Immature natural killer cell (primary cell): ENCODE results near the gene PLG. TPM values are rescaled to one million over a fixed set of nuclear protein-coding genes. Genes with fewer than 3 reads are reported as not detected.
A peak's percentile ranks its signal among the peaks of the same experiment; 100 is the strongest.
"Not testable (repeated sequence)": the region's sequence is repeated elsewhere in the genome, so short reads cannot be mapped to it uniquely, and the experiment has no call there.

Experiments used
- DNase-seq, 3 donors: peaks; one replicate each; pipeline ENCODE4 v3.0.0; 2022; ENCODE audit warnings: mixed read lengths in 1 of 3
- H3K27ac Mint-ChIP-seq, 6 donors: one replicate each; pipeline ENCODE4 v1.8.0; 2020; ENCODE audit warnings: mixed read lengths in 6 of 6, mild to moderate bottlenecking in 5 of 6, inconsistent platforms in 4 of 6, moderate library complexity in 3 of 6
- H3K27me3 Mint-ChIP-seq, 3 donors: one replicate each; pipeline ENCODE4 v1.8.0; 2020 to 2021; ENCODE audit warnings: low read depth in 3 of 3, mild to moderate bottlenecking in 3 of 3, mixed read lengths in 3 of 3, moderate library complexity in 3 of 3, inconsistent platforms in 1 of 3
- H3K36me3 Mint-ChIP-seq, 3 donors: one replicate each; pipeline ENCODE4 v1.8.0; 2020; ENCODE audit warnings: mixed read lengths in 3 of 3, inconsistent platforms in 2 of 3, mild to moderate bottlenecking in 2 of 3
- H3K4me1 Mint-ChIP-seq, 2 donors: one replicate each; pipeline ENCODE4 v1.8.0; 2020; ENCODE audit warnings: inconsistent platforms in 2 of 2, mild to moderate bottlenecking in 2 of 2, mixed read lengths in 2 of 2, moderate library complexity in 1 of 2
- H3K4me3 Mint-ChIP-seq, 5 donors: one replicate each; pipeline ENCODE4 v1.8.0; 2020; ENCODE audit warnings: mild to moderate bottlenecking in 5 of 5, mixed read lengths in 5 of 5, inconsistent platforms in 3 of 5, moderate library complexity in 3 of 5
- H3K9me3 Mint-ChIP-seq, 6 donors: one replicate each; pipeline ENCODE4 v1.8.0; 2020; ENCODE audit warnings: mild to moderate bottlenecking in 6 of 6, mixed read lengths in 6 of 6, inconsistent platforms in 4 of 6, moderate library complexity in 3 of 6
- polyA plus RNA-seq, 3 donors: library from polyadenylated mRNA; unstranded; fragments of 300-500 nt; fragmentation: Illumina TruSeq; gene quantifications; one replicate each; pipeline ENCODE4 v1.2.3, GENCODE V29; 2021

The PLG gene
- polyA plus RNA-seq, 3 donors from 2014 or later, result not detected

- Mint-ChIP-seq H3K4me1 (peaks cover 0 to 6% of the 10 kb centered on the region in 2 donors), H3K4me3 (peak overlapping the region in 1 of 5 donors; percentile 30), H3K27ac (no peak overlapping the region), H3K9me3 (no peaks in the 10 kb centered on the region), H3K36me3 (no peaks in the 10 kb centered on the region), H3K27me3 (peaks cover 3 to 26% (median 6%) of the 10 kb centered on the region in 3 donors)
- DNase-seq, result no peak
These were observed 66.1 kb downstream of the PLG start for GRCh38 chr6:160768101-160768500.

GRCh38 chr6:160774399-160774798, 72.4 kb downstream of the PLG start:
- DNase-seq, result no peak
- Mint-ChIP-seq H3K4me1 (no peaks in the 10 kb centered on the region), H3K9me3 (no peaks in the 10 kb centered on the region), H3K27ac (no peak overlapping the region), H3K36me3 (no peaks in the 10 kb centered on the region), H3K27me3 (peaks cover 0 to 7% (median 2%) of the 10 kb centered on the region in 3 donors), H3K4me3 (no peak overlapping the region)

GRCh38 chr6:160775792-160776580, 73.9 kb downstream of the PLG start:
- H3K9me3 Mint-ChIP-seq, result peaks cover 0 to 8% (median 2%) of the 10 kb centered on the region in 6 donors

DNA sequence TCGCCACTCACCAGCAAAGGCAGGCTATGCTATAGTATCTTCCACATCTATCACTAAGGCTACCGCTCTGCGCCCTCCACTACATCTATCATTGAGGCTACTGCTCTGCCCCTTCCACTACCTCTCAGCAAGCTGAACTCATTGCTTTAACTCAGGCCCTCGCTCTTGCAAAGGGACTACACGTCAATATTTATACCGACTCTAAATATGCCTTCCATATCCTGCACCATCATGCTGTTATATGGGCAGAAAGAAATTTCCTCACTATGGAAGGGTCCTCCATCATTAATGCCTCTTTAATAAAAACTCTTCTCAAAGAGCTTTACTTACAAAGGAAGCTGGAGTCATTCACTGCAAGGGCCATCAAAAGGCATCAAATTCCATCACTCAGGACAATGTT, 77.1 kb downstream of the PLG start:
- not testable (repeated sequence) for H3K4me1 Mint-ChIP-seq, H3K36me3 Mint-ChIP-seq, H3K4me3 Mint-ChIP-seq, H3K27ac Mint-ChIP-seq, DNase-seq, H3K27me3 Mint-ChIP-seq
- peaks cover 0 to 13% (median 2%) of the 10 kb centered on the region in 6 donors for H3K9me3 Mint-ChIP-seq

More at GRCh38 chr6:160775792-160776580, 73.9 kb downstream of the PLG start:
- no peak overlapping the region for H3K4me3 Mint-ChIP-seq
- peaks cover 0 to 6% (median 0%) of the 10 kb centered on the region in 3 donors for H3K27me3 Mint-ChIP-seq
- no peak overlapping the region for H3K27ac Mint-ChIP-seq
- no peak for DNase-seq
- H3K4me1 Mint-ChIP-seq, result no peaks in the 10 kb centered on the region
- H3K36me3 Mint-ChIP-seq, result peaks cover 0 to 4% (median 0%) of the 10 kb centered on the region in 3 donors

DNA sequence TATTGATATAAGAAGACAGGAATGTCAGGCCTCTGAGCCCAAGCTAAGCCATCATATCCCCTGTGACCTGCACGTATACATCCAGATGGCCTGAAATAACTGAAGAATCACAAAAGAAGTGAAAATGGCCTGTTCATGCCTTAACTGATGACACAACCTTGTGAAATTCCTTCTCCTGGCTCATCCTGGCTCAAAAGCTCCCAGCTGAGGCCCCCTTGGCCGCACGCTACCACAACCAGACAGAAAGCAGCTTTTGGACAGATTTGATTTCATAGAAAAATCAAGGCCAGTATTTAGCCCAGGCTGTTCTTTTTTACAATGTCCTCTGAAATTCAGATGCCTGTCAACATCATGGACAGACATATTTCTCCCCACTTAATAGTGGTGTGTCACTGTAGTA, 78.6 kb downstream of the PLG start:
- not testable (repeated sequence) for H3K4me1 Mint-ChIP-seq, DNase-seq, H3K27ac Mint-ChIP-seq, H3K36me3 Mint-ChIP-seq, H3K4me3 Mint-ChIP-seq, H3K27me3 Mint-ChIP-seq
- H3K9me3 Mint-ChIP-seq, result peaks cover 0 to 13% (median 2%) of the 10 kb centered on the region in 6 donors

- H3K9me3 Mint-ChIP-seq, result peaks cover 0 to 13% (median 2%) of the 10 kb centered on the region in 6 donors
- no peak overlapping the region for H3K4me3 Mint-ChIP-seq
- peaks cover 0 to 4% (median 0%) of the 10 kb centered on the region in 3 donors for H3K36me3 Mint-ChIP-seq
- H3K4me1 Mint-ChIP-seq, result no peaks in the 10 kb centered on the region
- no peak overlapping the region for H3K27ac Mint-ChIP-seq
- DNase-seq, result no peak
- peaks cover 0 to 4% (median 0%) of the 10 kb centered on the region in 3 donors for H3K27me3 Mint-ChIP-seq
These were observed 79.3 kb downstream of the PLG start for GRCh38 chr6:160781298-160781697.

DNA sequence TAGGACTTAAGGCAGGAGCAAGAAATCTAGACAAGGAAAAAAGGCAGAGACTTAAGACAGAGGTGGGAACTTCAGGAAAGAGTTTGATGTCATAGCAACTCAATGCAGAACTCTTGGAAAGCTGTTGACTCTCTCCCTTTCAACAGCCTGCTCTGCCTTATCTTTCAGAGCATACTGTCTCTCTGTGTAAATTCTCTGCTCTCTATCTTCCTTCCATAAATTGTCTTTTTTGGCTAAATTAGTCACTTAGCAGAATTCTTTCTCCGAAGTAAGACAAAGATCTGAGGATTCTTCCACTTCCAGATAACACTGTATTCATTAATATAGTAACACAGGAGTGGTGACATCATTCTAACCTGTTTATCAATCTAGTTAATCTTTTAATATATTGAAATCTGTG, 80.2 kb downstream of the PLG start:
- peaks cover 0 to 4% (median 0%) of the 10 kb centered on the region in 3 donors for H3K36me3 Mint-ChIP-seq
- H3K27ac Mint-ChIP-seq, result no peak overlapping the region
- no peaks in the 10 kb centered on the region for H3K4me1 Mint-ChIP-seq
- DNase-seq, result no peak
- H3K9me3 Mint-ChIP-seq, result peaks cover 0 to 13% (median 3%) of the 10 kb centered on the region in 6 donors
- no peak overlapping the region for H3K4me3 Mint-ChIP-seq
- peaks cover 0 to 4% (median 0%) of the 10 kb centered on the region in 3 donors for H3K27me3 Mint-ChIP-seq

DNA sequence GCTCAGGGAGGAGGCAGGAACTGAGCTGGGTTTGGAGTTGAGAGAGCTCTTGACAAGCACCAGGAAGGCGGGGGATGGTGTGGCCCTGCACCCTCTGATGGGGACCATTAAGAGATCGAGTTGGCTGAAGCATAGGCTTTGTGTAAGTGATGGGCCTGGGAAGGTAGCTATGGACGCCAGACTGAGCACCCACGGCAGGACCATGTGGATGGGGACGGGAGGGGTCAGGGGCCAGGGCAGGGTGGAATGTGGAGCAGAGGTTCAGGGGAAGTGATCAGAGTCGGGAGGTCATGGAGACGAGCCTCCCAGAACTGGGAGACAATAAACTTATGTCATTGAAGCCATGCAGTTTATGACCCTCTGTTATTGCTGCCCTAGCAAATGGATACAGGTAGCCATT, 81.7 kb downstream of the PLG start:
- Mint-ChIP-seq H3K4me1 (no peaks in the 10 kb centered on the region), H3K9me3 (peaks cover 0 to 19% (median 8%) of the 10 kb centered on the region in 6 donors), H3K27me3 (peaks cover 0 to 4% (median 0%) of the 10 kb centered on the region in 3 donors), H3K4me3 (no peak overlapping the region), H3K36me3 (peaks cover 0 to 4% (median 0%) of the 10 kb centered on the region in 3 donors), H3K27ac (no peak overlapping the region)
- no peak for DNase-seq

DNA sequence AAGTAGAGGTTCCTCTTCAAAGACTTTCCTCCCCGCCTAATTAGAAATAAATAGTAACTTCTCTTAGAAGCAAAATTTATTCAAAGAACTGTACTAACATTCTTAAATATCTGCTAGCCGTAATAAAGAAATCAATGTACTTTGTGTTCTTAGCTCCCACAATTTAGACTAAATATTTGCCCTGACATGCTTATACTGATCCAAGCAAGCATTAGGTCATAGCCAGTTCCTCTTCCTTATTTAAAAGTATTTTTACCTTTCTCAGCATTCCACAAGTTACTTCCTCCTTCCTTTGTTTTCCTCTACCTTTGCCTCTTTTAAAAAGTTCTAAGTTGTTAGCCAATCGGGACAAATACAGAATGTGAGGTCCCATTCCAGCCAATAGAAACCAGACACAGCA, 86.1 kb downstream of the PLG start:
- H3K27me3 Mint-ChIP-seq, H3K36me3 Mint-ChIP-seq, H3K4me1 Mint-ChIP-seq, H3K4me3 Mint-ChIP-seq, DNase-seq: not testable (repeated sequence)
- peaks cover 1 to 18% (median 9%) of the 10 kb centered on the region in 6 donors for H3K9me3 Mint-ChIP-seq
- peak overlapping the region in 1 of 6 donors; percentile 48 for H3K27ac Mint-ChIP-seq

- peak overlapping the region in 1 of 5 donors; percentile 44 for H3K4me3 Mint-ChIP-seq
- H3K27ac Mint-ChIP-seq, result peak overlapping the region in 3 of 6 donors; percentile 48 to 80 (median 59)
- H3K4me1 Mint-ChIP-seq, result no peaks in the 10 kb centered on the region
- H3K27me3 Mint-ChIP-seq, result peaks cover 0 to 3% (median 0%) of the 10 kb centered on the region in 3 donors
- peaks cover 1 to 18% (median 8%) of the 10 kb centered on the region in 6 donors for H3K9me3 Mint-ChIP-seq
- no peaks in the 10 kb centered on the region for H3K36me3 Mint-ChIP-seq
- no peak for DNase-seq
These were observed 86.8 kb downstream of the PLG start for GRCh38 chr6:160788806-160789205.

DNA sequence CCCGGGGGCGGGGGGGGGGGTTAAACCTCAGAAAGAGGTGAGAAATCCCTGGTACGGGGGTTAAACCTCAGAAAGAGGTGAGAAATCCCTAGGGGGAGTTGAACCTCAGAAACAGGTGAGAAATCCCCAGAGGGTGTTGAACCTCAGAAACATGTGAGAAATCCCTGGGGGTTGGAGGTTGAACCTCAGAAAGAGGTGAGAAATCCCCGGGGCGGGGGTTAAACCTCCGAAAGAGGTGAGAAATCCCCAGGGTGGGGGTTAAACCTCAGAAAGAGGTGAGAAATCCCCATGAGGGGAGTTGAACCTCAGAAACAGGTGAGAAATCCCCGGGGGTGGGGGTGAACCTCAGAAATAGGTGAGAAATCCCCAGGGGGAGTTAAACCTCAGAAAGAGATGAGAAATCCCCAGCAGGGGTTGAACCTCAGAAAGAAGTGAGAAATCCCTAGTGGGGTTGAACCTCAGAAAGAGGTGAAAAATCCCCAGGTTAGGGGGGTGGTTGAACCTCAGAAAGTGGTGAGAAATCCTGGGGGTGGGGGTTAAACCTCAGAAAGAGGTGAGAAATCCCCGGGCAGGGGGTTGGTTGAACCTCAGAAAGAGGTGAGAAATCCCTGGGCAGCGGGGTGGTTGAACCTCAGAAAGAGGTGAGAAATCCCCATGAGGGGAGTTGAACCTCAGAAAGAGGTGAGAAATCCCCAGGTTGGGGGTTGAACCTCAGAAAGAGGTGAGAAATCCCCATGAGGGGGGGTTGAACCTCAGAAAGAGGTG, 87.4 kb downstream of the PLG start:
- no peaks in the 10 kb centered on the region for H3K4me1 Mint-ChIP-seq
- DNase-seq, result peak in 1 of 3 donors; percentile 17
- no peaks in the 10 kb centered on the region for H3K36me3 Mint-ChIP-seq
- H3K27me3 Mint-ChIP-seq, result peaks cover 0 to 3% (median 0%) of the 10 kb centered on the region in 3 donors
- H3K9me3 Mint-ChIP-seq, result peaks cover 1 to 18% (median 8%) of the 10 kb centered on the region in 6 donors
- no peak overlapping the region for H3K27ac Mint-ChIP-seq
- H3K4me3 Mint-ChIP-seq, result no peak overlapping the region

- peak overlapping the region in 1 of 6 donors; percentile 51 for H3K27ac Mint-ChIP-seq
- H3K36me3 Mint-ChIP-seq, result no peaks in the 10 kb centered on the region
- no peak for DNase-seq
- peaks cover 0 to 3% (median 0%) of the 10 kb centered on the region in 3 donors for H3K27me3 Mint-ChIP-seq
- H3K4me1 Mint-ChIP-seq, result no peaks in the 10 kb centered on the region
- H3K9me3 Mint-ChIP-seq, result peaks cover 1 to 18% (median 8%) of the 10 kb centered on the region in 6 donors
- H3K4me3 Mint-ChIP-seq, result no peak overlapping the region
These were observed 88.2 kb downstream of the PLG start for GRCh38 chr6:160790028-160790792.

DNA sequence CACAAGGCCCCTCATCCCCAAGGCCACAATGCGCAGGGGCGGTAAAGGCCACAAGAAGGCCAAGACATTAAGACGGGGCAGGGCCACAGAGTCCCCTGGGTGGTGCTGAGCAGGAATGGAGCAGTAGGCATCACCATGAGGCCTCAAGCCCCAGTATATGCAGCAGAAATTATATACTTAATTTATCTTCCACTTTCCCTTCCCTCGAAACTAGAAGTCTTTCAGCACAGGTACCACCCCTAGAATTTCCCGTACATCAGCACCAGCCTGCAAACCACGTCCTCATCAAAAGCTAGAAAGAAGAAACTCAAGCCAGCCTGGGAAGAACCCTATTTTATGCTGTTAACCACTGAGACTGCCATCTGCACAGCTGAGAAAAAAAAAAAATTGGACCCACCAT, 89.4 kb downstream of the PLG start:
- Mint-ChIP-seq H3K36me3 (no peaks in the 10 kb centered on the region), H3K9me3 (peaks cover 1 to 18% (median 9%) of the 10 kb centered on the region in 6 donors), H3K4me3 (no peak overlapping the region), H3K27me3 (peaks cover 0 to 3% (median 0%) of the 10 kb centered on the region in 3 donors), H3K4me1 (no peaks in the 10 kb centered on the region), H3K27ac (no peak overlapping the region)
- DNase-seq, result no peak
